Left renal pelvis (tissue), 4 donors: ENCODE results near the gene PTGIS. TPM values are rescaled to one million over a fixed set of nuclear protein-coding genes. Genes with fewer than 3 reads are reported as not detected.
"Not testable (repeated sequence)": the region's sequence is repeated elsewhere in the genome, so short reads cannot be mapped to it uniquely, and the experiment has no call there.

Source experiments
- DNase-seq, 4 donors: peaks; one replicate each; pipeline ENCODE4 v3.0.0-alpha.2; 2013; ENCODE audit warnings: low read depth in 4 of 4, low spot score in 3 of 4
- polyA plus RNA-seq, 4 donors: library from polyadenylated mRNA; unstranded; fragments of 120-200 nt; gene quantifications; one replicate each; pipeline ENCODE4 v1.2.1, GENCODE V29; 2013; ENCODE audit not compliant: insufficient read length in 4 of 4

Gene PTGIS
- polyA plus RNA-seq, result 100 to 1,000 TPM in 1 of 4 donors, 10 to 100 TPM in 3; 30.9 to 134 (median 37.4) TPM

- no peak for DNase-seq
Measured at GRCh38 chr20:49567421-49568277, at the start of gene PTGIS. PTGIS (minus strand) TSS chr20:49568137; CDS start chr20:49568116, 21 bp downstream.

- not testable (repeated sequence) for DNase-seq
Measured at GRCh38 chr20:49617394-49617793, 49.5 kb upstream of the PTGIS start.

- DNase-seq, result no peak
Measured at GRCh38 chr20:49616154-49617007, 48.4 kb upstream of the PTGIS start.

- DNase-seq, result no peak
Measured at GRCh38 chr20:49615401-49616153, 47.6 kb upstream of the PTGIS start.

- DNase-seq, result not testable (repeated sequence)
Measured at GRCh38 chr20:49615051-49615400, 47.1 kb upstream of the PTGIS start.

- no peak for DNase-seq
Measured at GRCh38 chr20:49614338-49615050, 46.6 kb upstream of the PTGIS start.

- no peak for DNase-seq
Measured at GRCh38 chr20:49612127-49612738, 44.3 kb upstream of the PTGIS start.

- DNase-seq, result not testable (repeated sequence)
Measured at GRCh38 chr20:49611539-49612126, 43.7 kb upstream of the PTGIS start.

- DNase-seq, result no peak
Measured at GRCh38 chr20:49610691-49611538, 43.0 kb upstream of the PTGIS start.

GRCh38 chr20:49608752-49609670, 41.1 kb upstream of the PTGIS start:
- DNase-seq, result no peak

GRCh38 chr20:49607568-49607967, 39.6 kb upstream of the PTGIS start:
- DNase-seq, result no peak

GRCh38 chr20:49603209-49603627, 35.3 kb upstream of the PTGIS start:
- no peak for DNase-seq

GRCh38 chr20:49602345-49603208, 34.6 kb upstream of the PTGIS start:
- DNase-seq, result no peak

- DNase-seq, result no peak
Measured at GRCh38 chr20:49601153-49601924, 33.4 kb upstream of the PTGIS start.

GRCh38 chr20:49599746-49600113, 31.8 kb upstream of the PTGIS start:
- no peak for DNase-seq
